ENCODE measurements around the gene ADGRV1. TPM values are rescaled to one million over a fixed set of nuclear protein-coding genes. Genes with fewer than 3 reads are reported as not detected.

Gene ADGRV1
- polyA plus RNA-seq, 3 donors = 0.18 to 0.33 TPM; not detected in 1

- Histone ChIP-seq H3K4me3 (replicated peaks in 1 of 3; ENCODE audit: low read depth in 2 of 3, low read length in 3 of 3) (no peak overlapping the region), H3K4me2 (replicated peaks; ENCODE audit: extremely low read depth, low read length, poor library complexity, severe bottlenecking) (no peak overlapping the region), H3K27me3 (ENCODE audit: control insufficient read depth in 2 of 2, insufficient read depth in 2 of 2, low read length in 2 of 2) (no peaks in the 10 kb centered on the region), H3K9me3 (replicated peaks in 1 of 2; ENCODE audit: control insufficient read depth in 1 of 2, insufficient read depth in 1 of 2, low read length in 2 of 2) (no peaks in the 10 kb centered on the region), H3K36me3 (replicated peaks in 1 of 2; ENCODE audit: control insufficient read depth in 1 of 2, insufficient read depth in 2 of 2, low read length in 2 of 2) (no peaks in the 10 kb centered on the region), H4K20me1 (ENCODE audit: insufficient read depth, low read length) (no peaks in the 10 kb centered on the region), H3K79me2 (ENCODE audit: insufficient read depth, low read length) (no peaks in the 10 kb centered on the region), H3K9ac (ENCODE audit: insufficient read depth, low read length, poor library complexity, severe bottlenecking) (no peak overlapping the region), H3K4me1 (ENCODE audit: control insufficient read depth in 1 of 2, insufficient read depth in 2 of 2, low read length in 2 of 2) (peaks cover 5 to 18% of the 10 kb centered on the region in 2 donors), H3K27ac (ENCODE audit: low read depth in 1 of 2, low read length in 2 of 2) (peak overlapping the region in 1 of 2 donors; percentile 24), H2AFZ (ENCODE audit: insufficient read depth, low read depth, low read length, poor library complexity, severe bottlenecking) (peak overlapping the region; percentile 43)
- no peaks in the 10 kb centered on the region for H3K36me3 Mint-ChIP-seq
- TF ChIP-seq CTCF (IDR thresholded peaks at IDR 0.05) = no peak
- peaks cover 0 to 3% (median 0%) of the 10 kb centered on the region in 7 donors for H3K9me3 Mint-ChIP-seq
- H3K4me1 Mint-ChIP-seq = peaks cover 26% of the 10 kb centered on the region
- peak overlapping the region in 2 of 7 donors; percentile 1 for H3K27ac Mint-ChIP-seq
- intact Hi-C loops (cut with micrococcal nuclease) = no loop called here
- H3K27me3 Mint-ChIP-seq (ENCODE audit: low read depth in 3 of 3) = peaks cover 0 to 2% (median 0%) of the 10 kb centered on the region in 3 donors
- no CpG with 5 or more reads among the region's 3 CpGs for WGBS (ENCODE audit: insufficient coverage)
- no peak for DNase-seq
- H3K4me3 Mint-ChIP-seq = no peak overlapping the region
Measured at GRCh38 chr5:90613459-90613858, 54.9 kb downstream of the ADGRV1 start.

GRCh38 chr5:90613918-90614504, 55.4 kb downstream of the ADGRV1 start:
- intact Hi-C loops (cut with micrococcal nuclease) = no loop called here
- peaks cover 0 to 2% (median 0%) of the 10 kb centered on the region in 3 donors for H3K27me3 Mint-ChIP-seq (ENCODE audit: low read depth in 3 of 3)
- no peak overlapping the region for H3K4me3 ChIP-seq (replicated peaks in 1 of 3; ENCODE audit: low read depth in 2 of 3, low read length in 3 of 3)
- H3K4me1 Mint-ChIP-seq = peaks cover 26% of the 10 kb centered on the region
- peaks cover 0 to 3% (median 0%) of the 10 kb centered on the region in 7 donors for H3K9me3 Mint-ChIP-seq
- H3K36me3 ChIP-seq (replicated peaks in 1 of 2; ENCODE audit: control insufficient read depth in 1 of 2, insufficient read depth in 2 of 2, low read length in 2 of 2) = no peaks in the 10 kb centered on the region
- no peak for DNase-seq
- TF ChIP-seq CTCF (IDR thresholded peaks at IDR 0.05) = no peak
- H3K4me1 ChIP-seq (ENCODE audit: control insufficient read depth in 1 of 2, insufficient read depth in 2 of 2, low read length in 2 of 2) = peaks cover 5 to 18% of the 10 kb centered on the region in 2 donors
- H3K36me3 Mint-ChIP-seq = no peaks in the 10 kb centered on the region
- no CpG with 5 or more reads among the region's 6 CpGs for WGBS (ENCODE audit: insufficient coverage)
- no peaks in the 10 kb centered on the region for H3K9me3 ChIP-seq (replicated peaks in 1 of 2; ENCODE audit: control insufficient read depth in 1 of 2, insufficient read depth in 1 of 2, low read length in 2 of 2)
- H3K79me2 ChIP-seq (ENCODE audit: insufficient read depth, low read length) = no peaks in the 10 kb centered on the region
- no peak overlapping the region for H2AFZ ChIP-seq (ENCODE audit: insufficient read depth, low read depth, low read length, poor library complexity, severe bottlenecking)
- no peak overlapping the region for H3K27ac ChIP-seq (ENCODE audit: low read depth in 1 of 2, low read length in 2 of 2)
- H4K20me1 ChIP-seq (ENCODE audit: insufficient read depth, low read length) = no peaks in the 10 kb centered on the region
- no peak overlapping the region for H3K4me3 Mint-ChIP-seq
- H3K9ac ChIP-seq (ENCODE audit: insufficient read depth, low read length, poor library complexity, severe bottlenecking) = no peak overlapping the region
- H3K4me2 ChIP-seq (replicated peaks; ENCODE audit: extremely low read depth, low read length, poor library complexity, severe bottlenecking) = no peak overlapping the region
- H3K27me3 ChIP-seq (ENCODE audit: control insufficient read depth in 2 of 2, insufficient read depth in 2 of 2, low read length in 2 of 2) = no peaks in the 10 kb centered on the region
- no peak overlapping the region for H3K27ac Mint-ChIP-seq

Measured in CD14-positive monocyte (primary cell).